Measurements from ENCODE around the gene PIP5K1B. TPM values are rescaled to one million over a fixed set of nuclear protein-coding genes. Genes with fewer than 3 reads are reported as not detected.

The PIP5K1B gene
- total RNA-seq, 1 experiment from 2014 or later: not detected

- no TSS peak for BruUV-seq (replicated peaks)
- no peaks in the 10 kb centered on the region; the same call in 1 of the 2 replicates for H3K4me1 ChIP-seq (ENCODE audit: control insufficient read depth, insufficient read depth, low read length)
- H3K36me3 ChIP-seq (ENCODE audit: control insufficient read depth, insufficient read depth, low read length): no peaks in the 10 kb centered on the region
- DNase-seq (ENCODE audit: low read depth, low spot score) (no peak), ATAC-seq (no peak)
- ChIA-PET CTCF (no interaction called here), POLR2A (no interaction called here)
- no peaks in the 10 kb centered on the region for H3K9me3 ChIP-seq (ENCODE audit: control insufficient read depth, insufficient read depth, low read depth, low read length)
- in situ Hi-C loops (cut with HindIII; ENCODE audit: low pct_unique_long_range_greater_than_20kb, low sequenced_read_pairs): no loop called here
- peaks cover 15% of the 10 kb centered on the region for H3K27me3 ChIP-seq (ENCODE audit: control insufficient read depth, insufficient read depth, low read length)
- H3K27ac ChIP-seq (ENCODE audit: low read length): no peak overlapping the region
- TF ChIP-seq TCF7L2 (IDR thresholded peaks at IDR 0.05; ENCODE audit: low read depth, low read length): no peak
- TF ChIP-seq POLR2AphosphoS5 (IDR thresholded peaks at IDR 0.05; ENCODE audit: low read depth, low read length): no peak
- no peak for TF ChIP-seq SIN3A (IDR thresholded peaks at IDR 0.05; ENCODE audit: borderline replicate concordance, insufficient read depth, low read depth, low read length)
- no peak for TF ChIP-seq CTCF (IDR thresholded peaks at IDR 0.05)
- no peak for TF ChIP-seq REST (IDR thresholded peaks at IDR 0.05; ENCODE audit: insufficient read depth in 1 of 2, low read depth in 2 of 2, low read length in 1 of 2)
- H3K4me3 ChIP-seq (ENCODE audit: low read depth in 2 of 2, low read length in 2 of 2): no peak overlapping the region
- intact Hi-C loops (cut with micrococcal nuclease; ENCODE audit: unreplicated experiment): loop anchor here (10.0 kb wide), 1 partner anchor 318 kb away; no protein-coding TSS in a partner anchor
These were observed 1.5 kb downstream of the PIP5K1B start for GRCh38 chr9:68706363-68707201.

GRCh38 chr9:68707801-68708488 is 2.9 kb downstream of the PIP5K1B start:
- in situ Hi-C loops (cut with HindIII; ENCODE audit: low pct_unique_long_range_greater_than_20kb, low sequenced_read_pairs) (no loop called here), intact Hi-C loops (cut with micrococcal nuclease; ENCODE audit: unreplicated experiment) (loop anchor here (10.0 kb wide), 1 partner anchor 317 kb away; no protein-coding TSS in a partner anchor)

More at GRCh38 chr9:68707801-68708488, 2.9 kb downstream of the PIP5K1B start:
- H3K4me1 ChIP-seq (ENCODE audit: control insufficient read depth, insufficient read depth, low read length): no peaks in the 10 kb centered on the region; the same call in 1 of the 2 replicates
- H3K27ac ChIP-seq (ENCODE audit: low read length): no peak overlapping the region
- no peaks in the 10 kb centered on the region for H3K9me3 ChIP-seq (ENCODE audit: control insufficient read depth, insufficient read depth, low read depth, low read length)
- H3K27me3 ChIP-seq (ENCODE audit: control insufficient read depth, insufficient read depth, low read length): peaks cover 15% of the 10 kb centered on the region
- no TSS peak for BruUV-seq (replicated peaks)
- POLR2A ChIA-PET: no interaction called here
- no peak for TF ChIP-seq POLR2AphosphoS5 (IDR thresholded peaks at IDR 0.05; ENCODE audit: low read depth, low read length)
- TF ChIP-seq REST (IDR thresholded peaks at IDR 0.05; ENCODE audit: insufficient read depth in 1 of 2, low read depth in 2 of 2, low read length in 1 of 2): no peak
- no peak for TF ChIP-seq CTCF (IDR thresholded peaks at IDR 0.05)
- TF ChIP-seq TCF7L2 (IDR thresholded peaks at IDR 0.05; ENCODE audit: low read depth, low read length): no peak
- no peak for TF ChIP-seq SIN3A (IDR thresholded peaks at IDR 0.05; ENCODE audit: borderline replicate concordance, insufficient read depth, low read depth, low read length)
- H3K36me3 ChIP-seq (ENCODE audit: control insufficient read depth, insufficient read depth, low read length): no peaks in the 10 kb centered on the region
- no peak overlapping the region for H3K4me3 ChIP-seq (ENCODE audit: low read depth in 2 of 2, low read length in 2 of 2)
- CTCF ChIA-PET: no interaction called here
- ATAC-seq: no peak
- no peak for DNase-seq (ENCODE audit: low read depth, low spot score)
